Fibroblast of skin of scalp (primary cell): ENCODE measurements around the gene BCDIN3D.

Source experiments
- DNase-seq: peaks from one replicate; pipeline ENCODE4 v3.0.0-alpha.2; 2013

The BCDIN3D gene

DNA sequence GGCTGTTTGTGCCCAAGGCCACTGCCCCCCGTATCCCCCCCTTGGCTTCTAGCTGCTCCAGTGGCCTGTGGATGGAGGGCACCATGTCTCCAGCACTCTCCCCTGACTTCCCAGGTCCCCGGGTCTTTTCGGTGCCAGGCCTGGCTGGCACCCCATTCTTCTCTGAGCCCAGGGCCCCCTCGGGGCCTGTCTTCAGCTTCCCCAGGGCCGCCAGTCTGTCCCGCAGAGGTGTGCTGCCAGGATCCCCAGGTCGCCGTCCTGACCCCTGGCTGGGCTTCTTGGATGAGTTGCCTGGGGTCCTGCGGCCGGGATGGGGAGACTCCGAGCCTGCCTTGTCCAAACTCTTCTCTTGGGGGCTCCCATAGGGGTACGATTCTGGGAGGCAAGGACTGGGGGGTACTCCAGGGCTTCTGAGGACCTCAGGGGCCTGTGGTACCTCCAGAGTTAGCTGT lies 47.2 kb downstream of the BCDIN3D start:
- no peak for DNase-seq

DNA sequence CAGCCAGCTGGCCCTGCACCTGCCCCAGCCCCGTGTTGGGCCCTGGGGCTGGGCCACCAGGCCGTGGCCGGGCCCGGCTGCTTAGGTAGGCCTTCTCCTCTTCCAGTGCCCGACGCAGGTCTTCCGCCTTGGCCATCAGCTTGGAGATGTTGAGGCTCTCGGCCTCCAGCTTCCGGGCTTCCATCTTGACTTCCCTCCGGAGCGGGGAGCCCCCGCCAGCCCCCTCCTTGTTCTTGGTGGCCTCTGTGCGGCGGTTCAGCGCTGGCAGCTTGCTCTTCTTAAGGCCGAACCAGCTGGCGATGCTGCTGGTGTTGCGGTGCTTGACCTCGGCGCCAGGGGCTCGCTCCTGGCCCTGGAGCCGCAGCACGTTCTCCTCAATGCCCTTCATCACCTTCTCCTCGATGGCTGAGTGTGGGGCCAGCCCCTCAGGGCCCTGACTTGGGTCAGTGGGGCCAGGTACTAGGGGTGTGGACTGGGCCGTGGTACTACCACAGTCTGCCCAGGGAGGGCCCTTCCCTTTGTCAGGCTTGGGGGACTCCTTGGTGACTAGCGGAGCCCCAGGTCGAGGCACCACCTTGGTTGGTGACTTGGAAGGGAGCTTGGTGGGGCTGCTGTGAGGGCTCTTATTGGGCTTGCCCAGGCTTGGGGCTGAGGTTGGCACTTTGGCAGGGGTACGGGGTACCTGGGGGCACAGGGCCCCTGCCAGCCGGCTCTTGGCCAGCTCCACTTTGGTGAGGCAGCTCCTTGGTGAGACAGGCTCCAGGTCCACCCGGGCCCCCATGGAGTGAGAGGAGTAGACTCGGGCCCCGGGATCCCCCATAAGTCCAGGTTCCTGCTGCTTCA lies 47.9 kb downstream of the BCDIN3D start:
- no peak for DNase-seq

DNA sequence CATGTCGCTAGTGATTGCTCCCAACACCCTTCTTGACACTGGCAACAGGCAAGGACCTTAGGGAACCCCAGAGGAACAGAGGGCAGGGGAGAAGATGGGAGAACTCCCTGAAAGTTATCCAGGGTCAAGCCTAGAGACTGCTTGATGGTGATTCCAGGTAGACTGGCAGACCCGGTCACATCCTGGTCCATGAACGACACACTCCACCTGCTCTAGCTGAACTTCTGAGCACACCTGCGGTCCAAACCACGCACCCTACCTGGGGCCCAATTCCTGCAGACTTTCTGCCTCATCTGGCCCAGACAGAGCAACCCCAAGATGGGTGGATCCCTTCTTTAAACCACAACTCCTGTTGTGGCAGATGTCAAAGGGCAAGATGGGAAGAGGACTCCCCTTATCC lies 48.9 kb downstream of the BCDIN3D start:
- no peak for DNase-seq

DNA sequence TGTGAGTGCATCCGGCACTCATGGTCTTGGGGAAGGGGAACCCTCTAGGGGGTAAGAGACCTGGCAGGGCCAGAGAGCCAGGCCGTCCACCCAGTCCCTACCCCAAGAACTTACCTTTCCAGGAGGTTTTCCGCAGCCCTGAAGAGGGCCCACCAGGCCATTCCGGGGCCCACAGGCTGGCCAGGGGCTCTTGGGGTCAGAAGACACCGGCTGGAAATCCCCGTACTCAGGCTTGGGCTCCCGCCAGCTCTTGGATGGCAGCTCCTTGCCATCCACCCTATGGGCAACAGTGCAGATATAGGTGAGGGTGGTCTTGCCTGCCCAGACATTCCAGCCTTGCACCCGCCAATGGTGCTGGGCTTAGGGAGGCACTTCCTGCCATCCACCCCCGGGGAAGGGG lies 49.3 kb downstream of the BCDIN3D start:
- DNase-seq = no peak

DNA sequence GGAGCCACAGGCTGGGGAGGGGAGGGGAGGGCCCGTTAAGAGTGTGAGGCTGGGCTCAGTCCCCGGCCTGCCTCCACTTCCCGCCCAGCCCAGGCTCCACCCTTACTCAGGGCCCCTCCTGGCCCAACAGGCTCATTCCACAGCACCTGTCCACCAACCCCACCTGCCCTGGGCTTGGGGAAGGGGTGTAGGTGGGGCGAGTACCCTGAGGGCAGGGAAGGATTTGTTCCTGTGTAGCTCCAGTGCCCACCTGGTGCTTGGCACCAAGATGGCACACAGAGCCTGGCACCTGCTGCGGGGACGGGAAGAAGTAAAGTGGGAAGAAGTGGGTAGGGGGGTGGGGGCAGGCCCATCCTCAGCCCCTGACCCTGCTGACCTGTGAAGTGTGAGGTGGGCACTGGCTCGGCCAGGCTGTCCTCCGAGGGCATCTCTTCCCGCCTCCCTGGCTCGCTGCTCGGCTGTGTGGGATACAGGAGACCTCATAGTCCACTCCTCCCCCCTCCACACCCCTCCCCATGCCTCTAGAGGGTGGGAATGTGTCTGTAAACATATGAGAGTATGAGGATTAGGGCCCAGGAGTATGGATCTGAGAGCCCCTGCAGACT lies 49.8 kb downstream of the BCDIN3D start:
- no peak for DNase-seq

DNA sequence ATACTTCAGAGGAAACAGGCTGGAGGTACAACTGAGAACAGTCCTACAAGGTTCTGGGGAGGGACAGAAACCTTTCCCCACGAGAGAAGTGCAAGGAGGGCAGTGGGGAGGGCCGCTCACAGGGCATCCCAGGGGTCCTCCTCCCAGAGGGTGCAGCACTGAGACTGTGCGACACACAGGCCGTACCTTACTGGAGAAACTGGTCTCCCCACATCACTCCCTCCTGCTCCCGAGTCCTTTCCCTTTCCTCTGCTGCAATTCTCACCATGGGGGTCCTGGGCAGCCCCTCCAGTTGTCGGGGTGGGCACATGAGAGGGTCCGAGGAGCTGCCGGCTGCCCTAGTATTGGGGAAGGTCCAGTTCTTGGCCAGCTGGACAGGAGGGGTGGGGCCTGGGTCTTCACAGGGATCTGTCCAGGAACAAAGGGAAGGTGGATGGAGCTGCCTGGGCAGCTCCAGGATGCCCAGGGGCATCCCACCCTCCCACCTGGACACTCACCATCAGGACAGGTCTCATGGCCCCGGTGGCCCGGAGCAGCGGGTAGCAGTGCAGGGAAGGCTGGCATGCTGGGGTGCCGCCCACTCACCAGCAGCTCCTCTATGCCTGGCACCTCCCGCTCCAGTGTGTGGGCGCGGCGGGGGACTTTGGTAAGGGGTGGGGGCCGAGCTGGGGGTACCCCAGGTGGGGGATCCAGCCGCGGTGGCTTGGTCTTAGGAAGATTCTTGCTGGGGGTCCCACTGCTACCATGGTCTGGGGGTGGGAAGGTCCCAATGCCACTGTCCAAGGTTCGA lies 50.5 kb downstream of the BCDIN3D start:
- DNase-seq = no peak

DNA sequence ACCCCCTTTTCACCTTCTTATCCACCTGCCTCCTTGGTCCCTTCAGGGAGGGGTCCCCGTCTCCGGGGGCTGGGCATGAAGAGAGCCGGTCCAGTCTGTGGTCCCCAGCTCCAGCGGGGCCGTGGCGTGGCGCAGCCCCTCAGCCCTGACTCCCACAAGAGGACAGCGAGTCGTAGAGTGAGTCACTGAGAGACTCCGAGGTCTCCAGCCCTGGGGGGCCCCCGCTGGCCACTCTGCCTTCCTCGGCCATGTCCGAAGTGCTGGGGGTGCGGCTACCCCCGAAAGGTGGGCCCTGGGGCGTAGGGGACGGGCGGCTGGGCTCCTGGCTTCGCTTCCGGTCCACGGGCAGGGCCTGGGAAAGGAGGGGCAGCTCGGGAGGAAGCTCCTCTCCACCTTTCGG lies 51.2 kb downstream of the BCDIN3D start:
- DNase-seq = no peak

DNA sequence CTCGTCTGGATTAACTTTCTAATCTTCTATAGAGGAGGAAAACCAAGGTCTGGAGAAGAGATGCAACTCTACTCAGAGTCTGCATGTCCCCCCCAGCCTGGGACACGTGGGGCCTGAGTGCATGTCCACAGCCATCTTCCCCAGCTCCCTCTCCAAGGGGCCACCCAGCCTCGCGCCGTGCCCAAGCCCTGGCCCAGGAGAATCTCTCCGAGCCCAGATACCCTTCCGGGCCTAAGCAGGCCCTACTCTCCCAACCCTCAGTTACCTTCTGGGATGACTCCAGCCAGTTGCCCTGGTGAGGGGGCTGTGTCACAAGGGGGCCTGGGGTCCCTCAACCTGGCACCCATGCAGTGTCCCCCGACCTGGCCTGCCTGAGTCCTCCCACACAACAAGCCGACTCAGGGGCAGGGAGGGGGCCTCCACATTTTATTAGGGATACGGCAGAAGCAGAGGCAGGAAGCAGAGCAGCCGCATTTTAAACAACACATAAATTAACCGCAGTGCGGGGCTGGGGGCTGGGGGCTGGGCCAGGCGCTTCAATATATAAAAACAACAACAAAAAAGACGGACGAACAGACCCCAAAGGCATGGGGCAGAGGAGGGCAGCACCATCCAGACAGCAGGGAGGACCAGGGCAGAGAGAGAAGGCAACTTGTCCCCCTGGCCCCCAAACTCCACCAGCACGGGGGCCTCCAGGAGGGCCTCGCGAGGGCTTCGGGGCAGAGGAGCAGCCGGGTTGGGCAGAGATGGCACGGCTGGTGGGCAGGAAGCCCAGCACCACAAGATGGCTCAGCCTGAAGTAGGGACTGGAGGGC lies 52.0 kb downstream of the BCDIN3D start:
- DNase-seq = no peak

DNA sequence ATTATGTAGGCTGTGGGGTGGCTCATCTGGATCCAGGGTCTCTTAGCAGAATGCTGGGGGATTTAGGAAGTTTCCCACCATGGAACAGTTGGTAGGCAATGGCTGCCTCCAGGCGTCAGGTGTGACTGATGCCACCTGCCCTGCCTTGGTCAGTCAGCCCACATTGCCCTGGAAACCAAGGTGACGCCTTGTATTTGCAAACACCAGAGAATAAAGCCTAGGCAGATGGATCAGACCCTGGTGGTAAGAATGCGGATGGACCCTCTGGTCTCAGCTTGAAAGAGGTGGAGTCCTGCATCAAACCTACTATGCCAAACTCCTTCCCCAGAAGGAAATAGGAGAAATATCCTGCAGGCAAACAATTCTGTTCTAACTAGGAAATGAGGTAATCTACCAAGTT lies 52.9 kb downstream of the BCDIN3D start:
- no peak for DNase-seq

DNA sequence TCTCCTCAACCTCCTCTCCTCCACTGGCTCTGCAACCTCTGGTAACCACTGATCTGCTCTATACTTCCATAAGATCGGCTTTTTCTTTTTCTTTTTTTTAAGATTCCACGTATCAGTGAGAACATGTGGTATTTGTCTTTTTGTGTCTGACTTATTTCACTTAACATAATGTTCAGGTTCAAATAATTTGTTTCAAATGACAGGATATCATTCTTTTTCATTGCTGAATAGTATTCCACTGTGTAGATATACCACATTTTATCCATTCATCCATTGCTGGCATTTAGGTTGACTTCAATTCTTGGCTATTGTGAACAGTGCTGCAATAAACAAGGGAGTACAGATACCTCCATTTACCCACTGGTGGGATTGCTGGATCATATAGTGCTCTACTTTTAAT lies 55.2 kb downstream of the BCDIN3D start:
- DNase-seq = no peak
